Measurements from ENCODE around the gene HCFC2.
"Not testable (repeated sequence)": the region's sequence is repeated elsewhere in the genome, so short reads cannot be mapped to it uniquely, and the experiment has no call there.

HCFC2 gene

DNA sequence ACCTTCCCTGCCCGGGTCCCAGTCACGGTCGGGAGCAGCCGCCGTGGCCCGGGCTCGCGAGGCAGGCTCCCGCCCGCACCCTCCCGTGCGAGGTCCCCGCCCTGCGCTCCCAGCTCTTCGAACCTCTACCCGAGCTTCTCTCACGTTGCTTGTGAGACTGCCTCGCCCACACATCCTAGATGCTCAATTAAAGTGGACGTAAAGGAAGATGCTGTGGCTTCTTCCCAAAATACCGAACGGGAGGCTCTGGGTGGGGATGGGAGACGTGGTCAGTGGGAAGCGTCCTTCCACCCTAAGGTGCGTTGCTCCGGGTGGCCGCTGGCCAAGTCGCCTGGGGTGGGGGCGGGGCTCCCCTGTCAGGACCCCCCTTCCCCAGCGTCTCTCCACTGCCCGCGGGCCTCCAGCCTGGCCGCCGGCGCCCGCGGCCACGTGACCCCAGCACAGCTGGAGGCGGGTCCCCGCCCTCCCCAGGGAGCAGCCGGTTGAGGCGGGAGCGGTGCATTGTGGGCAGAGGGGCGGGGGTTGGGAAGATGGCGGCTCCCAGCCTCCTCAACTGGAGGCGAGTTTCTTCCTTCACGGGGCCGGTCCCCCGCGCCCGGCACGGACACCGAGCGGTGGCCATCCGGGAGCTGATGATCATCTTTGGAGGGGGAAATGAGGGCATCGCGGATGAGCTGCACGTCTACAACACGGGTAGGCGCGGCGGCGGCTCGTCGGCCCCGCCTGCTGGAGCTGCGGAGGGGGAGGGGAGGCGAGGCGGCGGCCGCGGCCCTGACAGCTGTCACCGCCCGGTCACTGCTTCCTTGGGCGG, at the start of gene HCFC2 (continued):
- TF ChIP-seq ZNF16 (tag by site-specific recombination; IDR thresholded peaks at IDR 0.05; ENCODE audit: low read depth) (no peak), ZNF202 (tag by site-specific recombination; IDR thresholded peaks at IDR 0.05; ENCODE audit: borderline replicate concordance) (no peak), ZSCAN30 (tag by site-specific recombination; IDR thresholded peaks at IDR 0.05) (peak; percentile 99), ZNF514 (tag by site-specific recombination; IDR thresholded peaks at IDR 0.05) (no peak)

DNA sequence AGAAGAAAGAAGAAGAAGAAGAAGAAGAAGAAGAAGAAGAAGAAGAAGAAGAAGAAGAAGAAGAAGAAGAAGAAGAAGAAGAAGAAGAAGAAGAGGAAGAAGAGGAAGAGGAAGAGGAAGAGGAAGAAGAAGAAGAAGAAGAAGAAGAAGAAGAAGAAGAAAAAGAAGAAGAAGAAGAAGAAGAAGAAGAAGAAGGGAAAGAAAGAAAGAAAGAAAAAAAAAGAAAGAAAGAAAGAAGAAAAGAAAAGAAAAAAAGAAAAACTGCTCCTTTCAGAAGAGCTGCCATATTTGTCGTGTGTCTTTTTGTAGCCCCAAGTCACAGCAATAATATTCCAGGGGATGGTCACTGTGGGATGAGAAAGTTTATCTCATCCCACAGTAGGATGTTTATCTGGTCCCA, 42.5 kb upstream of the HCFC2 start:
- H3K36me3 ChIP-seq (ENCODE audit: control insufficient read depth in 2 of 2, insufficient read depth in 1 of 2, low read length in 2 of 2); H3K27ac ChIP-seq (ENCODE audit: extremely low read depth, low read depth, low read length); POLR2A ChIA-PET; CTCF ChIA-PET; H3K4me1 ChIP-seq (ENCODE audit: control insufficient read depth, insufficient read depth, low read length); H3K4me3 ChIP-seq (ENCODE audit: low read depth, low read length); H3K9me3 ChIP-seq (ENCODE audit: control insufficient read depth, insufficient read depth, low read depth, low read length): not testable (repeated sequence)
- peak; percentile 73; the same call in 1 of the 2 replicates for TF ChIP-seq ZNF513 (tag by site-specific recombination; IDR thresholded peaks at IDR 0.05)

DNA sequence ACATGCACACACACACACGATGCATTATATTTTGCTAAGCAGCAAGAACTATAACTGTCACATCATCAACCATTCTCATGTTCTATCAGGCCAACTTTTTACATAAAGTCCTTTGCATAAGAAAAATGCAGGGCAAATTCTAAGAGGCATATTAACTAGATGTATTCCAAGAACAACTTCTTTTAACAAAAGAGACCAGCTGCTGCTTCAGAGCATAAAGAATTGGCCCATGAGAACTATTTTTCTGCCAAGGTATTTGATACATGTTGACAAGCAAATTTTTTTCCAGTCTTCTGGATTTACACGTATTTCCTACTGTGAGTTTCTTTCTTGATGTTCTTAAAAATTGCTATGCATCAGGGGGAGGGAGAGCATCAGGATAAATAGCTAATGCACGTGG, 41.5 kb upstream of the HCFC2 start:
- ChIA-PET CTCF (no interaction called here), POLR2A (no interaction called here)
- H3K4me1 ChIP-seq (ENCODE audit: control insufficient read depth, insufficient read depth, low read length): no peaks in the 10 kb centered on the region
- no peak overlapping the region for H3K4me3 ChIP-seq (ENCODE audit: low read depth, low read length)
- H3K9me3 ChIP-seq (ENCODE audit: control insufficient read depth, insufficient read depth, low read depth, low read length): no peaks in the 10 kb centered on the region
- H3K27ac ChIP-seq (ENCODE audit: extremely low read depth, low read depth, low read length): no peak overlapping the region
- TF ChIP-seq ZSCAN4 (tag by site-specific recombination; IDR thresholded peaks at IDR 0.05) (peak; percentile 83; the same call in 1 of the 2 replicates), ZNF248 (tag by site-specific recombination; IDR thresholded peaks at IDR 0.05) (no peak)
- H3K36me3 ChIP-seq (ENCODE audit: control insufficient read depth in 2 of 2, insufficient read depth in 1 of 2, low read length in 2 of 2): no peaks in the 10 kb centered on the region

DNA sequence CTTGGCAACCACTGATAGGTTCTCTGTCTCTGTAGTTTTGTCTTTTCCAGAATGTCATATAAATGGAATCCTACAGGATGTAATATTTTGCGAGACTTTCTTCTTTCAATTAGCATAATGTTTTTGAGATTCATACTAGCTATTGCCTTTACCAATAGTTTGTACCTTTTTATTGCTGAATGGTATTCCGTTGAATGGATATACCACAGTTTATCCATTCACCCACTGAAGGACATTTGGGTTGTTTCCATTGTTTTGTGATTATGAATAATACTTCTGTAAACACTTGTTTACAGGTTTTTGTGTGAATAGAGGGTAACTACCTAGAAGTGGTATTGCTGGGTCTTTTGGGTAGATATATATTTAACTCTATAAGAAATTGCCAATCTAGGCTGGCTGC, 40.6 kb upstream of the HCFC2 start:
- no peaks in the 10 kb centered on the region for H3K9me3 ChIP-seq (ENCODE audit: control insufficient read depth, insufficient read depth, low read depth, low read length)
- POLR2A ChIA-PET: no interaction called here

GRCh38 chr12:104024348-104024747, 40.0 kb upstream of the HCFC2 start:
- CTCF ChIA-PET: no interaction called here

More for the DNA sequence above, 40.6 kb upstream of the HCFC2 start:
- Histone ChIP-seq H3K4me3 (ENCODE audit: low read depth, low read length) (no peak overlapping the region), H3K4me1 (ENCODE audit: control insufficient read depth, insufficient read depth, low read length) (no peaks in the 10 kb centered on the region), H3K36me3 (ENCODE audit: control insufficient read depth in 2 of 2, insufficient read depth in 1 of 2, low read length in 2 of 2) (no peaks in the 10 kb centered on the region), H3K27ac (ENCODE audit: extremely low read depth, low read depth, low read length) (no peak overlapping the region)
- CTCF ChIA-PET: no interaction called here
- TF ChIP-seq, protein P1, sequence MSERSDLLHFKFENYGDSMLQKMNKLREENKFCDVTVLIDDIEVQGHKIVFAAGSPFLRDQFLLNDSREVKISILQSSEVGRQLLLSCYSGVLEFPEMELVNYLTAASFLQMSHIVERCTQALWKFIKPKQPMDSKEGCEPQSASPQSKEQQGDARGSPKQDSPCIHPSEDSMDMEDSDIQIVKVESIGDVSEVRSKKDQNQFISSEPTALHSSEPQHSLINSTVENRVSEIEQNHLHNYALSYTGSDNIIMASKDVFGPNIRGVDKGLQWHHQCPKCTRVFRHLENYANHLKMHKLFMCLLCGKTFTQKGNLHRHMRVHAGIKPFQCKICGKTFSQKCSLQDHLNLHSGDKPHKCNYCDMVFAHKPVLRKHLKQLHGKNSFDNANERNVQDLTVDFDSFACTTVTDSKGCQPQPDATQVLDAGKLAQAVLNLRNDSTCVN (tag by site-specific recombination; optimal IDR thresholded peaks at IDR 0.05): no peak
- TF ChIP-seq ZNF146 (tag by site-specific recombination; IDR thresholded peaks at IDR 0.05) (peak; percentile 64), ZFP3 (tag by site-specific recombination; IDR thresholded peaks at IDR 0.05; ENCODE audit: low read depth) (no peak)

More at GRCh38 chr12:104024348-104024747, 40.0 kb upstream of the HCFC2 start:
- Histone ChIP-seq H3K4me3 (ENCODE audit: low read depth, low read length) (no peak overlapping the region), H3K36me3 (ENCODE audit: control insufficient read depth in 2 of 2, insufficient read depth in 1 of 2, low read length in 2 of 2) (no peaks in the 10 kb centered on the region), H3K27ac (ENCODE audit: extremely low read depth, low read depth, low read length) (no peak overlapping the region), H3K9me3 (ENCODE audit: control insufficient read depth, insufficient read depth, low read depth, low read length) (no peaks in the 10 kb centered on the region), H3K4me1 (ENCODE audit: control insufficient read depth, insufficient read depth, low read length) (no peaks in the 10 kb centered on the region)
- POLR2A ChIA-PET: no interaction called here
- TF ChIP-seq GFI1B (tag by site-specific recombination; IDR thresholded peaks at IDR 0.05) (no peak), ZNF792 (tag by site-specific recombination; IDR thresholded peaks at IDR 0.05) (no peak), ZNF433 (tag by site-specific recombination; IDR thresholded peaks at IDR 0.05; ENCODE audit: low read depth) (no peak)
